ENCODE results near the gene MYO15A.

GRCh38 chr17:18191236-18191667 is 82.7 kb downstream of the MYO15A start:
- TF ChIP-seq EZH2phosphoT487 (IDR thresholded peaks at IDR 0.05; ENCODE audit: borderline replicate concordance, low read depth, low read length) (no peak), CTCF (conservative IDR thresholded peaks at IDR 0.05; ENCODE audit: low read length) (no peak)
